PC-9 (cell line): ENCODE data around the gene SEZ6L.

Experiments
- EZH2 ChIP-seq: fragments of 200-600 bp; sonication (generic); IDR thresholded peaks from 2 replicates; pipeline ENCODE4 v1.8.0; 2017; ENCODE audit warnings: antibody characterized with exemption, low read depth
- TF ChIP-seq, protein P1 (sequence below): fragments of 200-600 bp; sonication (generic); conservative IDR thresholded peaks from 2 replicates; pipeline ENCODE4 v1.6.1; 2017; ENCODE audit warnings: mixed run types, antibody characterized with exemption, mild to moderate bottlenecking, moderate library complexity

DNA sequence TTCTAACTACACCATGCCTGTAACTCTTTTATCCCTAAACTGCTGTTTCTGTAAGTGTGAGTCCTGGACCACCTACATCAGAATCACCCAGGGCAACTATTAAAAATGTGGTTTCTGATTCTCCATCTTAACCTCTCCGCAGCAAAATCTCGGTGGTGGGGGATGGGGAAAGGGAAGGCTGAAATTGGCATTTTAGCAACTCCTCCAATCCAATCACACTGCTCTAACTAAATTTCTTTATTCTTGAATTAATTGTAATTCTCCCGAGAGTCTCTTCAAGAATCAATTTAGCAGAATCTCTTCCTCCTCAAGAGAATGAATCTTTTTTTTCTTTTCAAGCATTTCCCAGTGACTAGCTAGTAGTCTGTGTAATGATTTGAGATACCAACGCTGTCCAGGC is 36.2 kb downstream of the SEZ6L start:
- TF ChIP-seq EZH2 = no peak
- TF ChIP-seq, protein P1, sequence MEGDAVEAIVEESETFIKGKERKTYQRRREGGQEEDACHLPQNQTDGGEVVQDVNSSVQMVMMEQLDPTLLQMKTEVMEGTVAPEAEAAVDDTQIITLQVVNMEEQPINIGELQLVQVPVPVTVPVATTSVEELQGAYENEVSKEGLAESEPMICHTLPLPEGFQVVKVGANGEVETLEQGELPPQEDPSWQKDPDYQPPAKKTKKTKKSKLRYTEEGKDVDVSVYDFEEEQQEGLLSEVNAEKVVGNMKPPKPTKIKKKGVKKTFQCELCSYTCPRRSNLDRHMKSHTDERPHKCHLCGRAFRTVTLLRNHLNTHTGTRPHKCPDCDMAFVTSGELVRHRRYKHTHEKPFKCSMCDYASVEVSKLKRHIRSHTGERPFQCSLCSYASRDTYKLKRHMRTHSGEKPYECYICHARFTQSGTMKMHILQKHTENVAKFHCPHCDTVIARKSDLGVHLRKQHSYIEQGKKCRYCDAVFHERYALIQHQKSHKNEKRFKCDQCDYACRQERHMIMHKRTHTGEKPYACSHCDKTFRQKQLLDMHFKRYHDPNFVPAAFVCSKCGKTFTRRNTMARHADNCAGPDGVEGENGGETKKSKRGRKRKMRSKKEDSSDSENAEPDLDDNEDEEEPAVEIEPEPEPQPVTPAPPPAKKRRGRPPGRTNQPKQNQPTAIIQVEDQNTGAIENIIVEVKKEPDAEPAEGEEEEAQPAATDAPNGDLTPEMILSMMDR = no peak
